Stimulated activated CD4-positive, alpha-beta T cell treated with anti-CD3 and anti-CD28 coated beads, TNF-alpha, amount 100 ng/mL, for 48 hours (primary cell): Measurements from ENCODE around the gene C7.
"Not testable (repeated sequence)": the region's sequence is repeated elsewhere in the genome, so short reads cannot be mapped to it uniquely, and the experiment has no call there.

Source experiments
- DNase-seq, 3 donors: peaks; one replicate each; pipeline ENCODE4 v3.0.0-alpha.2; 2020; ENCODE audit warnings: low read depth in 3 of 3

Gene C7

GRCh38 chr5:40991168-40991980, 82.1 kb downstream of the C7 start:
- no peak for DNase-seq

GRCh38 chr5:40991981-40992559, 82.8 kb downstream of the C7 start:
- no peak for DNase-seq

DNA sequence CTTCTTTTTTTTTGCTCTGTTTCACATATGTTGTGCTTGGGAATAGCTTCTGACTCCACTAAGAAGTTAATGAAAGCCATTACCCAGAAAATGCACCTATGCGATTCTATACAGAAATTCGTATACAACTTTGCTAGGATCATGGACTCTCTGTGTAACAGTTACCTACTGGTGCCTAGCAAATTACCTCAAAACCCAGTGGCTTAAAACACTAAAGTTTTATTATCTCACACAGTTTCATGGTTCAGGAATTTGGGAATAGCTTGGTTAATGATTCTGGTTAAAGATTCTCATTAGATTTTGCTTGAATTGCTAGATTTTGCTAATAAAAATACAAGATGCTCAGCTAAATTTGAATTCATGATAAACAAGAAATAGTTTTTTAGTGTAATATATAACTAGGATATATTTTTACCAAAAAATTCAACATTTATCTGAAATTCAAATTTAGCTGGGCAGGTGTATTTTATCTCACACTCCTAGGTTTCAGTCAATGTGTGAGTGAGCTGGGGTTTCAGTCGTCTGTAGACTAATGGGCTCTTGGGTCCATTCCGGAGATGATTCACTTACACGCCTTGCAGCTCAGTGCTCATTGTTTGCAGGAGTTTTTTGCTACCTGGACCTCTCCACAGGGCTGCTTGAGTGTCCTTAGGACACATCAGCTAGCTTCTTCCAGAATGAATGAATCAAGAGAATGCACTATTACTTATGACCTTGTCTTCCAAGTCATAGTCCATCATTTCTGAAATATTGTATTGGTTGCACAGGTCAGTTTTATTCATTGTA, 86.7 kb downstream of the C7 start:
- DNase-seq, result no peak

GRCh38 chr5:40999142-40999541, 89.8 kb downstream of the C7 start:
- DNase-seq, result no peak

DNA sequence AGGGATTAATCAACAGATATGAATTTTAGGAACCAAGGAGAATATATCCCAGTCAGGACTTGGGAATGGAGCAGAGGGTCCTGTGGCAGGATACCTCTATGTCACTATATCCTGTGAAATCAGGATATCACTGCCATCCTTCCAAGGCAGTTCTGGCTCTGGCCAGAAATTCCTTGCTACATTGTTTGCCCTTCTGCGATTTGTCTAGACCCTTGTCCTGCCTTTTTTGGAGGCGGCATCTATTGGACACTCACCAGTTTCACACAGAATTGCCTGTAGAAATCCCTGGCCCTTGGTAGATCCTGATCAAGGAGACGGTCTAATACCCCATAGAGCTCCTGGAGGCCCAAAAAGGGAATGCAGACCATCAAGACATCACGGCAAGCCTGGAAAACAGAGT, 90.7 kb downstream of the C7 start:
- no peak for DNase-seq

GRCh38 chr5:41003670-41004376, 94.5 kb downstream of the C7 start:
- no peak for DNase-seq

DNA sequence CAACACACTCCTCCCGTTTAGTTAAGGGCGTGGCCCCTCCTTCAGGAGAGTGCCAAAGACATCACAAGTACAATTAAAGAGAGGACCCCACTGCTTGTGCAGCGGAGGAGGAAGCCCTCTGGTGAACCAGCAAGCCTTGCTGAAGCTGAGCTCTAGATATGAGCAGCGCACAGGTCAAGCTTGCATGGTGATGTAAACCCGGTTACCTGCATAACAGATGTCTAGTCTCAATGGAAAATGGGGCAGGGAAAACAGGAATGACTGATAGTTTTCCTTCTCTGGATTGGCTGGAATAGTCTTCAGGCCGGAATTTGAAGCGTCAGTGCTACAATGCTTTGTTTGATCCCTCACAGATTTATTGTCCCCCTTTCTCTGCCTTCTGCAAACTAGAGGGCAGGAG, 95.6 kb downstream of the C7 start:
- no peak for DNase-seq

DNA sequence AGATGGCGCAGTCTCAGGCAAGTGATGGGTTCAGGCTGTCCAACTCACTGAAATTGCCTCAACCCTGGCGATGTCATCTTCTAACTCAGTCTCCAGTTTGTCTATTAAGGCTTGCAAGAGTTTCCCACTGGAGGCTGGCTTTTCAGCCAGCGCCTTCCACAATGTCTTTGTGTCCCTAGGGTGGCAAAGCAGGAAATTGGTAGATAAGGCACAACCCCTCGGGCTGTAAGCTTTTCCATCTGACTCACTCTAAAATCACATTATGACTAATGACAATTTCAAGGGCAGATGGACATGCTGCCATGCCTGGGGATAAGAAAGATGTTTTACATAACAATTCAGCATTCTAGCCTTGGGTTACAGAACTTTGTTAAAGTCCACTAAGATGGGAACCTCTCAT, 99.9 kb downstream of the C7 start:
- no peak for DNase-seq

DNA sequence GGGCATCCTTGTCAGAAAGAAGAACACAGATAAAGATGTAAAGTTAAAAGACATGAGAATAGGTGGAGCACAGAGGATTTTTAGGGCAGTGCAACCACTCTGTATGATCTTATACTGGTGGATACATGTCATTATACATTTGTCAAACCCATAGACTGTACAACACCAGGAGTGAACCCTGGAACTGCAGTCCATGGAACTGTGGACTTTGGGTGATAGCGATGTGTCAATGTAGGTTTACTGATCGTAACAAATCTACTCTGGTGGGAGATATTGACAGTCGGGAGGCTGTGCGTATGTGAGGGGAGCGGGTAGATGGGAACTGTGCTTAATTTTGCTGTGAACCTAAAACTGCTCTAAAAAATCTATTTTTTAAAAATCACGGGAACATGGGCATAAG, 101.3 kb downstream of the C7 start:
- no peak for DNase-seq

GRCh38 chr5:41012318-41012717, 103.0 kb downstream of the C7 start:
- DNase-seq, result no peak

- DNase-seq, result not testable (repeated sequence)
Measured at GRCh38 chr5:41022600-41022999, 113.3 kb downstream of the C7 start.
